ENCODE data around the gene SALL3.

SALL3 gene

GRCh38 chr18:78934551-78935225, 44.9 kb upstream of the SALL3 start:
- TF ChIP-seq CSDC2 (CRISPR knock-in tag; IDR thresholded peaks at IDR 0.05) (no peak), PATZ1 (CRISPR knock-in tag; IDR thresholded peaks at IDR 0.05; ENCODE audit: borderline replicate concordance) (no peak), ESRRG (CRISPR knock-in tag; IDR thresholded peaks at IDR 0.05) (no peak), TOX (CRISPR knock-in tag; IDR thresholded peaks at IDR 0.05; ENCODE audit: borderline replicate concordance) (no peak), ZNF565 (CRISPR knock-in tag; conservative IDR thresholded peaks at IDR 0.05; ENCODE audit: low read depth) (no peak), ARNTL (CRISPR knock-in tag; IDR thresholded peaks at IDR 0.05; ENCODE audit: borderline replicate concordance, low read depth) (no peak), CSRNP3 (CRISPR knock-in tag; IDR thresholded peaks at IDR 0.05) (no peak), GLIS3 (CRISPR knock-in tag; IDR thresholded peaks at IDR 0.05) (no peak)
- ATAC-seq: no peak

- TF ChIP-seq TSHZ2 (CRISPR knock-in tag; IDR thresholded peaks at IDR 0.05) (no peak), ZNF565 (CRISPR knock-in tag; conservative IDR thresholded peaks at IDR 0.05; ENCODE audit: low read depth) (no peak), POU6F1 (CRISPR knock-in tag; IDR thresholded peaks at IDR 0.05; ENCODE audit: borderline replicate concordance, low read depth) (no peak), PPARA (CRISPR knock-in tag; IDR thresholded peaks at IDR 0.05; ENCODE audit: borderline replicate concordance) (no peak), ZC3H10 (CRISPR knock-in tag; IDR thresholded peaks at IDR 0.05) (no peak), ESRRG (CRISPR knock-in tag; IDR thresholded peaks at IDR 0.05) (no peak), ARNTL (CRISPR knock-in tag; IDR thresholded peaks at IDR 0.05; ENCODE audit: borderline replicate concordance, low read depth) (no peak), TOX (CRISPR knock-in tag; IDR thresholded peaks at IDR 0.05; ENCODE audit: borderline replicate concordance) (no peak), CSDC2 (CRISPR knock-in tag; IDR thresholded peaks at IDR 0.05) (no peak), ZFP30 (CRISPR knock-in tag; IDR thresholded peaks at IDR 0.05) (no peak), TCF4 (CRISPR knock-in tag; IDR thresholded peaks at IDR 0.05; ENCODE audit: borderline replicate concordance) (no peak), ZNF8 (CRISPR knock-in tag; IDR thresholded peaks at IDR 0.05) (no peak), ZFP3 (CRISPR knock-in tag; IDR thresholded peaks at IDR 0.05) (no peak), CREB5 (CRISPR knock-in tag; IDR thresholded peaks at IDR 0.05; ENCODE audit: low read depth) (no peak), PATZ1 (CRISPR knock-in tag; IDR thresholded peaks at IDR 0.05; ENCODE audit: borderline replicate concordance) (no peak)
- no peak for ATAC-seq
Measured at GRCh38 chr18:78935406-78935805, 44.2 kb upstream of the SALL3 start.
